ENCODE data around the gene SOX6.

DNA sequence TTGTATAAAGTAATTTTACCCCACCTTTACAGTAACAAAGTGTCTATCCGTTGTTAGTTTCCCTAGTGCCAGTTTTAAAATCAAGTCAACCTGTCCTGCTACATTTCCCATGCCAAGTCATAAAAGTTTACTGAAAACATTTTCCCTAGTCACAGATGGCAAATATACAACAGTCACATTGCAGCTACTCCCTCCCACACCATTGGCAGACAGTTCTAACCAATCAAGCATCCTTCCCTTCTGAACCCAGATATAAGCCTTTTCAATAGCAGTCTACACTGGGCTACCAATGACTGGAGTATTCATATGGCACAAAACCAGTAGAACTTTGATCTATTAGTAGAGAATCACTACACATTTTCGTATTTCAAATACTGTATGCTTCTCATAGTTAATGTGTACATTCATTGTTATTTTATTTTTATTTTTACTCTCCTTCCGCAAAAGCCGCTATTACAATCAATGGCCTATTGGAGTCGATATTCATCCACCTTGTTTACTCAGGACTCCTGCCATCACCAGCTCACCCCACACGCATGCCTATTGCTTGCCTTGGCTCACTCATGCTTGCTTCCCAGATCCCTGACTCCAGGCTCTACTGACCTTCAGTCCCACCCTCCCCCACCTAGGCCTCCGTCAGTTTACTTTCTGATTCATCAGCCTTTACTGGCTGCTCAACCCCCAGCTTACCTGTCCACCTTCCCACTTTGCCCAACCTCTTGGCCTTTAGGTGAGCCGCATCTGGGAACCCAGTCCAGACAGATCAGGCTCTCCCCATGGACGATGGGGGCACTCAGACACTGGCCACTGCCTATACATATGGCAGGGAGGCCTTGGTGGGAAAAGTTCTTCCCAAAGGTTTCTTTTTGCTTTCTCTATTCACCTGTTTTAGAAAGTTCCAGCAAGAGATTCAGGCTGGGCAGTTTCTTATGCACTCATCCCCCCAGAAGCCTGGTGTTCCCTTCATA lies 408.4 kb downstream of the SOX6 start:
- TF ChIP-seq, protein P1, sequence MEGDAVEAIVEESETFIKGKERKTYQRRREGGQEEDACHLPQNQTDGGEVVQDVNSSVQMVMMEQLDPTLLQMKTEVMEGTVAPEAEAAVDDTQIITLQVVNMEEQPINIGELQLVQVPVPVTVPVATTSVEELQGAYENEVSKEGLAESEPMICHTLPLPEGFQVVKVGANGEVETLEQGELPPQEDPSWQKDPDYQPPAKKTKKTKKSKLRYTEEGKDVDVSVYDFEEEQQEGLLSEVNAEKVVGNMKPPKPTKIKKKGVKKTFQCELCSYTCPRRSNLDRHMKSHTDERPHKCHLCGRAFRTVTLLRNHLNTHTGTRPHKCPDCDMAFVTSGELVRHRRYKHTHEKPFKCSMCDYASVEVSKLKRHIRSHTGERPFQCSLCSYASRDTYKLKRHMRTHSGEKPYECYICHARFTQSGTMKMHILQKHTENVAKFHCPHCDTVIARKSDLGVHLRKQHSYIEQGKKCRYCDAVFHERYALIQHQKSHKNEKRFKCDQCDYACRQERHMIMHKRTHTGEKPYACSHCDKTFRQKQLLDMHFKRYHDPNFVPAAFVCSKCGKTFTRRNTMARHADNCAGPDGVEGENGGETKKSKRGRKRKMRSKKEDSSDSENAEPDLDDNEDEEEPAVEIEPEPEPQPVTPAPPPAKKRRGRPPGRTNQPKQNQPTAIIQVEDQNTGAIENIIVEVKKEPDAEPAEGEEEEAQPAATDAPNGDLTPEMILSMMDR (conservative IDR thresholded peaks at IDR 0.05; ENCODE audit: low read length) = no peak
- TF ChIP-seq EZH2phosphoT487 (IDR thresholded peaks at IDR 0.05; ENCODE audit: borderline replicate concordance, low read depth, low read length) = no peak

Data from OCI-LY7 (cell line).